ENCODE data around the gene COL6A3.

COL6A3 gene

GRCh38 chr2:237280229-237280628 lies 133.7 kb downstream of the COL6A3 start:
- Histone ChIP-seq H3K4me1 (ENCODE audit: control insufficient read depth, insufficient read depth, low read length, poor library complexity, severe bottlenecking) (no peaks in the 10 kb centered on the region), H3K27ac (ENCODE audit: insufficient read depth, low read length, poor library complexity, severe bottlenecking) (no peak overlapping the region), H3K27me3 (replicated peaks; ENCODE audit: control insufficient read depth, insufficient read depth, low read length, poor library complexity, severe bottlenecking) (no peaks in the 10 kb centered on the region), H3K4me3 (ENCODE audit: insufficient read depth, low read depth, low read length, poor library complexity, severe bottlenecking) (no peak overlapping the region), H3K9me3 (ENCODE audit: control insufficient read depth, low read length) (no peaks in the 10 kb centered on the region), H3K36me3 (ENCODE audit: control insufficient read depth, insufficient read depth, low read length) (no peaks in the 10 kb centered on the region)
- no peak for DNase-seq

GRCh38 chr2:237279012-237279768 lies 134.8 kb downstream of the COL6A3 start:
- Histone ChIP-seq H3K9me3 (ENCODE audit: control insufficient read depth, low read length) (no peaks in the 10 kb centered on the region), H3K27ac (ENCODE audit: insufficient read depth, low read length, poor library complexity, severe bottlenecking) (no peak overlapping the region), H3K4me1 (ENCODE audit: control insufficient read depth, insufficient read depth, low read length, poor library complexity, severe bottlenecking) (no peaks in the 10 kb centered on the region), H3K36me3 (ENCODE audit: control insufficient read depth, insufficient read depth, low read length) (no peaks in the 10 kb centered on the region), H3K4me3 (ENCODE audit: insufficient read depth, low read depth, low read length, poor library complexity, severe bottlenecking) (no peak overlapping the region), H3K27me3 (replicated peaks; ENCODE audit: control insufficient read depth, insufficient read depth, low read length, poor library complexity, severe bottlenecking) (no peaks in the 10 kb centered on the region)
- no peak for DNase-seq

GRCh38 chr2:237278568-237278967 lies 135.4 kb downstream of the COL6A3 start:
- no peak overlapping the region for H3K4me3 ChIP-seq (ENCODE audit: insufficient read depth, low read depth, low read length, poor library complexity, severe bottlenecking)
- H3K27ac ChIP-seq (ENCODE audit: insufficient read depth, low read length, poor library complexity, severe bottlenecking): no peak overlapping the region
- H3K9me3 ChIP-seq (ENCODE audit: control insufficient read depth, low read length): no peaks in the 10 kb centered on the region
- no peaks in the 10 kb centered on the region for H3K27me3 ChIP-seq (replicated peaks; ENCODE audit: control insufficient read depth, insufficient read depth, low read length, poor library complexity, severe bottlenecking)
- no peaks in the 10 kb centered on the region for H3K36me3 ChIP-seq (ENCODE audit: control insufficient read depth, insufficient read depth, low read length)
- DNase-seq: no peak
- no peaks in the 10 kb centered on the region for H3K4me1 ChIP-seq (ENCODE audit: control insufficient read depth, insufficient read depth, low read length, poor library complexity, severe bottlenecking)

- Histone ChIP-seq H3K27me3 (replicated peaks; ENCODE audit: control insufficient read depth, insufficient read depth, low read length, poor library complexity, severe bottlenecking) (no peaks in the 10 kb centered on the region), H3K36me3 (ENCODE audit: control insufficient read depth, insufficient read depth, low read length) (no peaks in the 10 kb centered on the region), H3K4me1 (ENCODE audit: control insufficient read depth, insufficient read depth, low read length, poor library complexity, severe bottlenecking) (no peaks in the 10 kb centered on the region), H3K4me3 (ENCODE audit: insufficient read depth, low read depth, low read length, poor library complexity, severe bottlenecking) (no peak overlapping the region), H3K27ac (ENCODE audit: insufficient read depth, low read length, poor library complexity, severe bottlenecking) (no peak overlapping the region), H3K9me3 (ENCODE audit: control insufficient read depth, low read length) (no peaks in the 10 kb centered on the region)
- DNase-seq: no peak
These were observed 137.1 kb downstream of the COL6A3 start for GRCh38 chr2:237276716-237277490.
